Stimulated activated CD4-positive, alpha-beta T cell treated with anti-CD3 and anti-CD28 coated beads, Interleukin-2, amount 100 ng/mL, for 4 hours (primary cell): ENCODE results near the gene CLCNKA.
"Not testable (repeated sequence)": the region's sequence is repeated elsewhere in the genome, so short reads cannot be mapped to it uniquely, and the experiment has no call there.

Experiments used
- DNase-seq: peaks from one replicate; pipeline ENCODE4 v3.0.0-alpha.2; 2020; ENCODE audit warnings: low read depth

Gene CLCNKA

GRCh38 chr1:16017461-16018303 is 4.2 kb upstream of the CLCNKA start, which contains the start of gene HSPB7:
Gene HSPB7 (minus strand): TSS chr1:16018043. CDS start chr1:16017963, 80 bp downstream.
- no peak for DNase-seq

- no peak for DNase-seq
These were observed 3.5 kb upstream of the CLCNKA start for GRCh38 chr1:16018308-16018707.

- DNase-seq, result no peak
These were observed 2.8 kb upstream of the CLCNKA start for GRCh38 chr1:16018749-16019643.

GRCh38 chr1:16019644-16020277 is 2.1 kb upstream of the CLCNKA start:
- DNase-seq, result no peak

- no peak for DNase-seq
These were observed 1.5 kb upstream of the CLCNKA start for GRCh38 chr1:16020325-16020724.

GRCh38 chr1:16020878-16021277 is 958 bp upstream of the CLCNKA start:
- DNase-seq, result not testable (repeated sequence)

- DNase-seq, result no peak
These were observed 557 bp downstream of the CLCNKA start for GRCh38 chr1:16022393-16022792.

GRCh38 chr1:16023050-16023653 is 1.3 kb downstream of the CLCNKA start:
- DNase-seq, result no peak

GRCh38 chr1:16026302-16026701 is 4.5 kb downstream of the CLCNKA start:
- DNase-seq, result not testable (repeated sequence)

- peak; percentile 45 for DNase-seq
These were observed 5.1 kb downstream of the CLCNKA start for GRCh38 chr1:16026723-16027484.

GRCh38 chr1:16028237-16029002 is 6.6 kb downstream of the CLCNKA start:
- DNase-seq, result no peak

GRCh38 chr1:16029003-16029268 is 7.1 kb downstream of the CLCNKA start:
- DNase-seq, result not testable (repeated sequence)

GRCh38 chr1:16029288-16029687 is 7.5 kb downstream of the CLCNKA start:
- DNase-seq, result no peak

- DNase-seq, result no peak
These were observed 9.7 kb downstream of the CLCNKA start for GRCh38 chr1:16031551-16031950.

GRCh38 chr1:16032388-16033102 is 10.7 kb downstream of the CLCNKA start:
- DNase-seq, result peak; percentile 25

- not testable (repeated sequence) for DNase-seq
These were observed 11.3 kb downstream of the CLCNKA start for GRCh38 chr1:16033103-16033632.

- not testable (repeated sequence) for DNase-seq
These were observed 14.6 kb downstream of the CLCNKA start for GRCh38 chr1:16036461-16036860.

GRCh38 chr1:16038620-16038912 is 16.7 kb downstream of the CLCNKA start:
- DNase-seq, result no peak

GRCh38 chr1:16039871-16040270 is 18.0 kb downstream of the CLCNKA start:
- DNase-seq, result not testable (repeated sequence)

GRCh38 chr1:16041200-16041599 is 19.4 kb downstream of the CLCNKA start:
- no peak for DNase-seq
